ENCODE measurements around the gene LINC01488.

Gene LINC01488

DNA sequence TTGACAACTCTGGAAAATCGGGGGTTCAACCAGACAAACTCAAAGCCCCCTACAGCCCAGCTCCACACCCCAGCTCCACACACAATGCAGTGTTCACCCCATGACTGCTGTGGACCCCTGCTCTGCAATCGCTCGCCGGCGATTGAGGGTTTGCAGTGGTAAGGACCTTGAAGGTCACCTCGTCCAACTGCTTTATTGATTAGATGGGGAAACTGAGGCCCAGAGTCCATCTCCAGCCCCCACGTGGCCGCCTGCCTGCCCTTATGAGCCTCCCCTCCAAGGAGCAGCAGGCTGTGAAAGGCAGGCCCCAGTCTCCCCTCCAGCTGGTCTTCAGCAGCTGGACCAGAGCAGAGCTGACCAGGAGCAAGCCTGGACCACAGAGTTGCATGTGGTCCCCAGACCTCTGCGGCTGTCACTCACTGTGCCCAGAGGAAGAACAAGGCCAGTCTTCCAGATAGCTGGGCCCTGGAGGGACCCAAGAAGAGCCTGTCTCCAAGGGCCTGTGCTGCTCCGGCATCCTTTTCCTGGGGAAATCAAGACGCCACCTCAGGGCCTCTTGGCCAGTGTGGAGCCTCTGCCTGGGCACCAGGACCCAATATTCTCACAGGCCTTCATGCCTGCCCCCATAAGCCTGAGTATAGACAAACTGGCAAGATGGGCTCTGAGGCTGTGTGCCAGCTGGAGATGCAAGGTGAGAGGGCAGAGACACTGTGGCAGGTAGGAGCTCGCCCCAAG lies 8.8 kb upstream of the LINC01488 start:
- no peak for ATAC-seq
- TF ChIP-seq RARB (CRISPR knock-in tag; IDR thresholded peaks at IDR 0.05) (no peak), ZNF70 (CRISPR knock-in tag; IDR thresholded peaks at IDR 0.05) (no peak), BACH2 (CRISPR knock-in tag; IDR thresholded peaks at IDR 0.05; ENCODE audit: borderline replicate concordance) (no peak), ISL1 (CRISPR knock-in tag; IDR thresholded peaks at IDR 0.05) (no peak), TOX (CRISPR knock-in tag; IDR thresholded peaks at IDR 0.05; ENCODE audit: borderline replicate concordance) (no peak), PPARA (CRISPR knock-in tag; IDR thresholded peaks at IDR 0.05; ENCODE audit: borderline replicate concordance) (no peak)
- TF ChIP-seq, protein P1, sequence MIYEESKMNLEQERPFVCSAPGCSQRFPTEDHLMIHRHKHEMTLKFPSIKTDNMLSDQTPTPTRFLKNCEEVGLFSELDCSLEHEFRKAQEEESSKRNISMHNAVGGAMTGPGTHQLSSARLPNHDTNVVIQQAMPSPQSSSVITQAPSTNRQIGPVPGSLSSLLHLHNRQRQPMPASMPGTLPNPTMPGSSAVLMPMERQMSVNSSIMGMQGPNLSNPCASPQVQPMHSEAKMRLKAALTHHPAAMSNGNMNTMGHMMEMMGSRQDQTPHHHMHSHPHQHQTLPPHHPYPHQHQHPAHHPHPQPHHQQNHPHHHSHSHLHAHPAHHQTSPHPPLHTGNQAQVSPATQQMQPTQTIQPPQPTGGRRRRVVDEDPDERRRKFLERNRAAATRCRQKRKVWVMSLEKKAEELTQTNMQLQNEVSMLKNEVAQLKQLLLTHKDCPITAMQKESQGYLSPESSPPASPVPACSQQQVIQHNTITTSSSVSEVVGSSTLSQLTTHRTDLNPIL (CRISPR knock-in tag; IDR thresholded peaks at IDR 0.05; ENCODE audit: low read depth) = no peak
- TF ChIP-seq, protein P2, sequence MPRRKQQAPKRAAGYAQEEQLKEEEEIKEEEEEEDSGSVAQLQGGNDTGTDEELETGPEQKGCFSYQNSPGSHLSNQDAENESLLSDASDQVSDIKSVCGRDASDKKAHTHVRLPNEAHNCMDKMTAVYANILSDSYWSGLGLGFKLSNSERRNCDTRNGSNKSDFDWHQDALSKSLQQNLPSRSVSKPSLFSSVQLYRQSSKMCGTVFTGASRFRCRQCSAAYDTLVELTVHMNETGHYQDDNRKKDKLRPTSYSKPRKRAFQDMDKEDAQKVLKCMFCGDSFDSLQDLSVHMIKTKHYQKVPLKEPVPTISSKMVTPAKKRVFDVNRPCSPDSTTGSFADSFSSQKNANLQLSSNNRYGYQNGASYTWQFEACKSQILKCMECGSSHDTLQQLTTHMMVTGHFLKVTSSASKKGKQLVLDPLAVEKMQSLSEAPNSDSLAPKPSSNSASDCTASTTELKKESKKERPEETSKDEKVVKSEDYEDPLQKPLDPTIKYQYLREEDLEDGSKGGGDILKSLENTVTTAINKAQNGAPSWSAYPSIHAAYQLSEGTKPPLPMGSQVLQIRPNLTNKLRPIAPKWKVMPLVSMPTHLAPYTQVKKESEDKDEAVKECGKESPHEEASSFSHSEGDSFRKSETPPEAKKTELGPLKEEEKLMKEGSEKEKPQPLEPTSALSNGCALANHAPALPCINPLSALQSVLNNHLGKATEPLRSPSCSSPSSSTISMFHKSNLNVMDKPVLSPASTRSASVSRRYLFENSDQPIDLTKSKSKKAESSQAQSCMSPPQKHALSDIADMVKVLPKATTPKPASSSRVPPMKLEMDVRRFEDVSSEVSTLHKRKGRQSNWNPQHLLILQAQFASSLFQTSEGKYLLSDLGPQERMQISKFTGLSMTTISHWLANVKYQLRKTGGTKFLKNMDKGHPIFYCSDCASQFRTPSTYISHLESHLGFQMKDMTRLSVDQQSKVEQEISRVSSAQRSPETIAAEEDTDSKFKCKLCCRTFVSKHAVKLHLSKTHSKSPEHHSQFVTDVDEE (CRISPR knock-in tag; IDR thresholded peaks at IDR 0.05) = no peak
- TF ChIP-seq, protein P3, sequence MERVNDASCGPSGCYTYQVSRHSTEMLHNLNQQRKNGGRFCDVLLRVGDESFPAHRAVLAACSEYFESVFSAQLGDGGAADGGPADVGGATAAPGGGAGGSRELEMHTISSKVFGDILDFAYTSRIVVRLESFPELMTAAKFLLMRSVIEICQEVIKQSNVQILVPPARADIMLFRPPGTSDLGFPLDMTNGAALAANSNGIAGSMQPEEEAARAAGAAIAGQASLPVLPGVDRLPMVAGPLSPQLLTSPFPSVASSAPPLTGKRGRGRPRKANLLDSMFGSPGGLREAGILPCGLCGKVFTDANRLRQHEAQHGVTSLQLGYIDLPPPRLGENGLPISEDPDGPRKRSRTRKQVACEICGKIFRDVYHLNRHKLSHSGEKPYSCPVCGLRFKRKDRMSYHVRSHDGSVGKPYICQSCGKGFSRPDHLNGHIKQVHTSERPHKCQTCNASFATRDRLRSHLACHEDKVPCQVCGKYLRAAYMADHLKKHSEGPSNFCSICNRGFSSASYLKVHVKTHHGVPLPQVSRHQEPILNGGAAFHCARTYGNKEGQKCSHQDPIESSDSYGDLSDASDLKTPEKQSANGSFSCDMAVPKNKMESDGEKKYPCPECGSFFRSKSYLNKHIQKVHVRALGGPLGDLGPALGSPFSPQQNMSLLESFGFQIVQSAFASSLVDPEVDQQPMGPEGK (CRISPR knock-in tag; IDR thresholded peaks at IDR 0.05; ENCODE audit: borderline replicate concordance) = no peak

DNA sequence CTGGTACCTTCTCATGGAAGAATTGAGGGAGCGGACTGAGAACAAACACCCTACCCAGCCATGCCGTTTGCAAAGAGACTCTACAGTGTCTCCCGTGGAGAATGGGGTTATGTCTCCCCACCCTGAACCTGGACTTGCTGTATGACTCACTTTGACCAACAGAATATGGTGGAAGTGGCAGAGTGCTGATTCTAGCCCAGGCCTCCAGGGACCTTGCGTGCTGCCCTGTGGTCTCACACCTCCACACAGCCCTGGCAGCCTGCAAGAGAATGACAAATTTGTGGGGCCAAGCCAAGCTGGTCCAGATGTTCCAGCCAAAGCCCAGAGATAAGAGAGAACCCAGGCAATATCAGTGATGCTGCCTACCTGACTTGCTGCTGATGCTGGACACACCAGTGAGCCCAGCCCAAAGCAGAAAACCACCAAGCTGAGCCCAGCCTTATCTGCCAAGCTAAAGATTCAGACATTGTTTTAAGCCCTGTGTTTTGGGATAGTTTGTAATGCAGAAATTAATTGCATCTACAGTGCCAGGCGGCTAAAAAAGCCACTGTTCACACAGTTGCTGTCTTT lies 8.1 kb upstream of the LINC01488 start:
- no peak for TF ChIP-seq TCF4 (CRISPR knock-in tag; IDR thresholded peaks at IDR 0.05; ENCODE audit: borderline replicate concordance)
- no peak for ATAC-seq

DNA sequence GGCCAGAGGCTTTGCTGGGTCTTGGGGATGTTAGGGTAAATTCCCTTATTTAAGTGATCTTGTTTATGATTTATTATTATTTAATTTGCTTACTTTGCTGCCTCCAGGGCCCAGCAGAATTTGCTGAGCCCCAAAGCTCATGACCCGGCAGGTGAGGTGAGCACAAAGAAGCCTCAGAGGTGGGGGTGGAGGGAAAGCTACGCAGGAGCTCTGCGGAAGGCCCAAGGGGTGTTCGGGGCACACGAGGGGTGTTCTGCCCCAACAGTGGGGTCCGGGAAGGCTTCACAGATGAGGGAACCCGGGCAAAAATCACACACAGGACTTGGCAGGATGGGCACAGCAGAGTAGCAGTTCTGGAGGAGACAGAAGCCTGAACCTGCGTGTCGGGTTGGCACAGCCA lies 6.7 kb upstream of the LINC01488 start:
- no peak for ATAC-seq
- TF ChIP-seq ZNF8 (CRISPR knock-in tag; IDR thresholded peaks at IDR 0.05) = no peak
- TF ChIP-seq, protein P2 (CRISPR knock-in tag; IDR thresholded peaks at IDR 0.05) = no peak
- TF ChIP-seq ZNF565 (CRISPR knock-in tag; conservative IDR thresholded peaks at IDR 0.05; ENCODE audit: low read depth) = no peak
- TF ChIP-seq SNAI2 (CRISPR knock-in tag; IDR thresholded peaks at IDR 0.05) = no peak
- TF ChIP-seq RARB (CRISPR knock-in tag; IDR thresholded peaks at IDR 0.05) = no peak
- TF ChIP-seq PPARA (CRISPR knock-in tag; IDR thresholded peaks at IDR 0.05; ENCODE audit: borderline replicate concordance) = no peak

DNA sequence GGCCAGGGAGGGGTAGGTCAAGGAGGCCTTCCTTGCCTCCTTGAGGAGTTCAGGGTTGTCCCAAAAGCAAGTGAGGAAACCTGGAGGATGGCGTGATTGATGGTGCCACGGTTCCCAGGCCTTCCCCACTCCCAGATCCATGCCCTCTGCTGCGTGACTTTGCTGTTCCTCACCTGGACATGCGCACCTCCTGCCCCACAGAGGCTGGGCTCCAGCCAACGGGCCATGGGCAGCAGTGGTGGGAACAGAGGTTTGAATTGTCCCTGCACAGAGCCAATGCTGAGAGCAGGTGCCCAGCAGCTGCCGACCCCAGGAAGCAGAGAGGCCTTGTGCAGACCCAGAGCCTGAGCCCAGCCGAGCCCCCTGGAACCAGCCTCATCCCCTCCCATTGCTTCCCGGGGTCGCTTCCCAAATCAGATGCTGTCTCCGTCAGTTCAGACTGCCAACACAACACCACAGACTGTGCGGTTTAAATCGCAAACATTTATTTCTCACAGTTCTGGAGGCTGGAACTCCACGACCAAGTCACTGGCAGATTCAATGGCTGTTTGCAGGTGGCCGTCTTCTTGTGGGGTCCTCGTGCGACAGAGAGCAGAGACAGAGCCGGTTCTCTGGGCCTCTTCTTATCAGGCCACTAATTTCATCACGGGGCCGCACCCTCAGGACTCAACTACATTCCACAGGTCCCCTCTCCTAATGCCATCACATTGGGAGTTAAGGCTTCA lies 6.2 kb upstream of the LINC01488 start:
- no peak for ATAC-seq
- TF ChIP-seq ZFP30 (CRISPR knock-in tag; IDR thresholded peaks at IDR 0.05) = no peak
- TF ChIP-seq, protein P2 (CRISPR knock-in tag; IDR thresholded peaks at IDR 0.05) = no peak
- no peak for TF ChIP-seq SNAI2 (CRISPR knock-in tag; IDR thresholded peaks at IDR 0.05)
- TF ChIP-seq ZC3H10 (CRISPR knock-in tag; IDR thresholded peaks at IDR 0.05) = no peak
- TF ChIP-seq OSR1 (CRISPR knock-in tag; IDR thresholded peaks at IDR 0.05) = no peak
- TF ChIP-seq RARB (CRISPR knock-in tag; IDR thresholded peaks at IDR 0.05) = no peak
- TF ChIP-seq ZNF70 (CRISPR knock-in tag; IDR thresholded peaks at IDR 0.05) = no peak
- TF ChIP-seq, protein P4, sequence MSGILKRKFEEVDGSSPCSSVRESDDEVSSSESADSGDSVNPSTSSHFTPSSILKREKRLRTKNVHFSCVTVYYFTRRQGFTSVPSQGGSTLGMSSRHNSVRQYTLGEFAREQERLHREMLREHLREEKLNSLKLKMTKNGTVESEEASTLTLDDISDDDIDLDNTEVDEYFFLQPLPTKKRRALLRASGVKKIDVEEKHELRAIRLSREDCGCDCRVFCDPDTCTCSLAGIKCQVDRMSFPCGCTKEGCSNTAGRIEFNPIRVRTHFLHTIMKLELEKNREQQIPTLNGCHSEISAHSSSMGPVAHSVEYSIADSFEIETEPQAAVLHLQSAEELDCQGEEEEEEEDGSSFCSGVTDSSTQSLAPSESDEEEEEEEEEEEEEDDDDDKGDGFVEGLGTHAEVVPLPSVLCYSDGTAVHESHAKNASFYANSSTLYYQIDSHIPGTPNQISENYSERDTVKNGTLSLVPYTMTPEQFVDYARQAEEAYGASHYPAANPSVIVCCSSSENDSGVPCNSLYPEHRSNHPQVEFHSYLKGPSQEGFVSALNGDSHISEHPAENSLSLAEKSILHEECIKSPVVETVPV (CRISPR knock-in tag; IDR thresholded peaks at IDR 0.05) = no peak
- TF ChIP-seq CSDC2 (CRISPR knock-in tag; IDR thresholded peaks at IDR 0.05) = no peak
- TF ChIP-seq GLIS3 (CRISPR knock-in tag; IDR thresholded peaks at IDR 0.05) = no peak
